Left cardiac atrium (tissue), 4 donors: ENCODE data around the gene UNC80. TPM values are rescaled to one million over a fixed set of nuclear protein-coding genes. Genes with fewer than 3 reads are reported as not detected.

Source experiments
- ATAC-seq, 2 donors: fragments of 200-7000 bp; cut with Tn5 transposase; one replicate each; pipeline ENCODE4 v1.9.1; 2020; ENCODE audit warnings: mild to moderate bottlenecking in 2 of 2, moderate library complexity in 2 of 2
- DNase-seq: peaks from one replicate; pipeline ENCODE4 v3.0.0-alpha.2; 2020
- intact Hi-C, 2 donors: fragments of 100-400 bp; cut with DNase I; formaldehyde crosslinking; loops; one replicate each; pipeline versions ENCODE4 v1.14.1 to v1.15.1; 2022 to 2023
- total RNA-seq, 2 donors: library from RNA; stranded (reverse); fragmentation: NEBNext Ultra II Directional; extraction: Animal tissue kit (Norgen Biotek cat#: 25700); gene quantifications; one replicate each; pipeline ENCODE4 v1.2.1, GENCODE V29; 2021
- donor health status: DM: no; HTN: yes; CAD: no.
- donor health status: DM: no; HTN: yes; CAD: no; lungs with severe emphysema.
- donor health status: DM: yes; HTN: yes; CAD: no.
- donor health status: Dilated cardiomyopathy.

The UNC80 gene
- total RNA-seq, 2 donors from 2014 or later, result 0.18 TPM; not detected in 1

GRCh38 chr2:209901172-209901571 is 129.5 kb downstream of the UNC80 start:
- ATAC-seq (no peak), DNase-seq (no peak)
- intact Hi-C loops, result no loop called here

- intact Hi-C loops, result no loop called here
- DNase-seq, result no peak
- ATAC-seq, result no peak
Observed at GRCh38 chr2:209905691-209906090, 134.1 kb downstream of the UNC80 start.

GRCh38 chr2:209907746-209908145 is 136.1 kb downstream of the UNC80 start:
- no peak for ATAC-seq
- intact Hi-C loops, result no loop called here

GRCh38 chr2:209908511-209908910 is 136.9 kb downstream of the UNC80 start:
- DNase-seq (no peak), ATAC-seq (no peak)
- intact Hi-C loops, result no loop called here

More at GRCh38 chr2:209907746-209908145, 136.1 kb downstream of the UNC80 start:
- no peak for DNase-seq

GRCh38 chr2:209911486-209911885 is 139.9 kb downstream of the UNC80 start:
- ATAC-seq, result no peak
- intact Hi-C loops, result no loop called here
- DNase-seq, result no peak

GRCh38 chr2:209913786-209914345 is 142.2 kb downstream of the UNC80 start:
- no peak for ATAC-seq
- no peak for DNase-seq
- intact Hi-C loops, result no loop called here

- intact Hi-C loops, result no loop called here
- ATAC-seq (no peak), DNase-seq (no peak)
Observed at GRCh38 chr2:209917154-209917771, 145.6 kb downstream of the UNC80 start.

- intact Hi-C loops, result no loop called here
- DNase-seq (no peak), ATAC-seq (no peak)
Observed at GRCh38 chr2:209918251-209918650, 146.6 kb downstream of the UNC80 start.

- DNase-seq, result no peak
- intact Hi-C loops, result no loop called here
- ATAC-seq, result no peak
Observed at GRCh38 chr2:209922116-209922515, 150.5 kb downstream of the UNC80 start.

GRCh38 chr2:209929369-209929768 is 157.7 kb downstream of the UNC80 start:
- ATAC-seq (no peak), DNase-seq (no peak)
- intact Hi-C loops, result no loop called here

GRCh38 chr2:209933499-209934483 is 162.2 kb downstream of the UNC80 start:
- DNase-seq, result no peak
- intact Hi-C loops, result no loop called here
- peak; percentile 23 to 81 for ATAC-seq

- ATAC-seq (no peak), DNase-seq (no peak)
- intact Hi-C loops, result no loop called here
Observed at GRCh38 chr2:209936106-209936666, 164.6 kb downstream of the UNC80 start.

- ATAC-seq (no peak), DNase-seq (no peak)
- intact Hi-C loops, result no loop called here
Observed at GRCh38 chr2:209937893-209938292, 166.3 kb downstream of the UNC80 start.

- no peak for ATAC-seq
- intact Hi-C loops, result no loop called here
- no peak for DNase-seq
Observed at GRCh38 chr2:209938906-209939305, 167.3 kb downstream of the UNC80 start.

GRCh38 chr2:209940936-209941335 is 169.3 kb downstream of the UNC80 start:
- ATAC-seq (no peak), DNase-seq (no peak)
- intact Hi-C loops, result no loop called here

GRCh38 chr2:209942426-209942825 is 170.8 kb downstream of the UNC80 start:
- no peak for DNase-seq
- ATAC-seq, result no peak
- intact Hi-C loops, result no loop called here

GRCh38 chr2:209942936-209943605 is 171.4 kb downstream of the UNC80 start:
- ATAC-seq (no peak), DNase-seq (no peak)
- intact Hi-C loops, result no loop called here

GRCh38 chr2:209943776-209944175 is 172.1 kb downstream of the UNC80 start:
- DNase-seq (no peak), ATAC-seq (no peak)
- intact Hi-C loops, result no loop called here

- intact Hi-C loops, result no loop called here
- ATAC-seq (no peak), DNase-seq (no peak)
Observed at GRCh38 chr2:209946539-209946938, 174.9 kb downstream of the UNC80 start.
